ENCODE results near the gene CNOT10. TPM values are rescaled to one million over a fixed set of nuclear protein-coding genes. Genes with fewer than 3 reads are reported as not detected.

Gene CNOT10
- total RNA-seq, 6 experiments from 2014 or later, result 10.6 to 36.3 (median 12.5) TPM

GRCh38 chr3:32706348-32707025, 21.5 kb downstream of the CNOT10 start:
- intact Hi-C loops (cut with DNase I), result no loop called here
- WGBS (ENCODE audit: insufficient coverage, low coverage, low lambda C conversion rate, missing lambda C conversion rate), result 53% methylated on average over 6 of the region's 6 CpGs
- Histone ChIP-seq H3K4me1 (peaks cover 0 to 7% (median 0%) of the 10 kb centered on the region in 4 donors), H3K36me3 (peaks cover 0 to 16% (median 3%) of the 10 kb centered on the region in 4 donors), H3K4me3 (no peak overlapping the region), H3K9me3 (no peaks in the 10 kb centered on the region), H3K27me3 (no peaks in the 10 kb centered on the region), H3K27ac (no peak overlapping the region)
- no peak for DNase-seq
- no peak for TF ChIP-seq CTCF (IDR thresholded peaks at IDR 0.05)
- no peak for TF ChIP-seq POLR2A (IDR thresholded peaks at IDR 0.05)
- ATAC-seq, result no peak

DNA sequence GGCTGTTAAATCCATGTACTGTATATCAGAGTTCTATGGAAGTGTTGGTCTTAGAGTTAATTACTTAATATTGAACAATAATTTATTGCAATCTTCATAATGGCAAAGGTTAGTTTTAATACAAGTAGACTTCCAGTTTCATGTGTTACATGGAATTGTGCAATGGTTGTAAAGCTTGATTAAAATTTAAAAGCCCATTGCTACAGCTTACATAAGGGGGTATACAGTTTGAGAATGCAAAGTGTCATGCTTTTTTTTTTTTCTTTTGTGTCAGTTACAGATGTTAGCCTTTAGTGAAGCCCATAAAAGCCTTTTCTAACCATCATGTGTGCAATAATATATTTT, 22.0 kb downstream of the CNOT10 start:
- DNase-seq (no peak), ATAC-seq (no peak)
- no peak for TF ChIP-seq POLR2A (IDR thresholded peaks at IDR 0.05)
- TF ChIP-seq CTCF (IDR thresholded peaks at IDR 0.05), result no peak
- Histone ChIP-seq H3K36me3 (peaks cover 0 to 16% (median 3%) of the 10 kb centered on the region in 4 donors), H3K27ac (no peak overlapping the region), H3K9me3 (no peaks in the 10 kb centered on the region), H3K27me3 (no peaks in the 10 kb centered on the region), H3K4me3 (no peak overlapping the region), H3K4me1 (peaks cover 0 to 7% (median 0%) of the 10 kb centered on the region in 4 donors)
- intact Hi-C loops (cut with DNase I), result no loop called here

DNA sequence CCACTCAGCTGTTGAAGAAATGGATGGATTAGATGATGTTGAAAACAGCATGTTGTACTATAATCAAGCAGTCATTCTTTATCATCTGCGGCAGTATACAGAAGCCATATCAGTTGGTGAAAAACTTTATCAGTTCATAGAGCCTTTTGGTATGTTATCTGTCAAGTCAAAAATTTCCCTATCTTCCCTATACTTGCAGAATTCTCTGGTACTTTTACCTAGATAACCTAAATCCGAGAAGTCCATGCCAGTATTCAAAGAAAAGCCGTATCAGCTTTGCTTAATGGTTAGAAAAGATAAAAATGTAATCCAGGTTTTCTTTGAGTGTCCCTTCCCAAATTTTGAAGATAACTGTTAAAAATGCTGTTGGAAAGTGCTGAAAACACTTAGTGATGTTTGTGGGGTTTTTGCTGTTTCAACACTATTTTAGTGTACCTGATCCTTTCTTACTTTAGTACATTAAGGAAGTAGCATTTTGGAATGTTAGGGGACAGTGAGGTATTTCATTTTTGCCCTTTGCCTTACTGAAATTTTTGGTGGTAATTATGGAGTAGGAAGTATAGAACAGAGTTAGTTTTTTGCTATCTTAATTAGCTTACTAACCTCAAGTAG, 23.8 kb downstream of the CNOT10 start:
- H3K27me3 ChIP-seq, result no peaks in the 10 kb centered on the region
- H3K9me3 ChIP-seq, result no peaks in the 10 kb centered on the region
- ATAC-seq (no peak), DNase-seq (no peak)
- peaks cover 0 to 17% (median 4%) of the 10 kb centered on the region in 4 donors for H3K36me3 ChIP-seq
- H3K4me1 ChIP-seq, result peaks cover 0 to 7% (median 0%) of the 10 kb centered on the region in 4 donors
- no peak for TF ChIP-seq CTCF (IDR thresholded peaks at IDR 0.05)
- no peak for TF ChIP-seq POLR2A (IDR thresholded peaks at IDR 0.05)
- H3K4me3 ChIP-seq, result no peak overlapping the region
- intact Hi-C loops (cut with DNase I), result no loop called here
- H3K27ac ChIP-seq, result no peak overlapping the region
- 86% methylated on average over 3 of the region's 3 CpGs for WGBS (ENCODE audit: insufficient coverage, low coverage, low lambda C conversion rate, missing lambda C conversion rate)

GRCh38 chr3:32709346-32709745, 24.4 kb downstream of the CNOT10 start:
- DNase-seq, result no peak
- H3K9me3 ChIP-seq, result no peaks in the 10 kb centered on the region
- no peaks in the 10 kb centered on the region for H3K27me3 ChIP-seq
- H3K4me1 ChIP-seq, result peaks cover 0 to 7% (median 0%) of the 10 kb centered on the region in 4 donors
- no peak overlapping the region for H3K4me3 ChIP-seq
- ATAC-seq, result no peak
- H3K27ac ChIP-seq, result no peak overlapping the region
- TF ChIP-seq CTCF (IDR thresholded peaks at IDR 0.05) (no peak), POLR2A (IDR thresholded peaks at IDR 0.05) (no peak)
- intact Hi-C loops (cut with DNase I), result no loop called here
- peaks cover 0 to 22% (median 3%) of the 10 kb centered on the region in 4 donors for H3K36me3 ChIP-seq
- whole genome bisulfite sequencing (ENCODE audit: insufficient coverage, low coverage, low lambda C conversion rate, missing lambda C conversion rate), result 100% methylated on average over 3 of the region's 3 CpGs
